Measurements from ENCODE around the gene NAB1.
"Not testable (repeated sequence)": the region's sequence is repeated elsewhere in the genome, so short reads cannot be mapped to it uniquely, and the experiment has no call there.

The NAB1 gene, protein sequence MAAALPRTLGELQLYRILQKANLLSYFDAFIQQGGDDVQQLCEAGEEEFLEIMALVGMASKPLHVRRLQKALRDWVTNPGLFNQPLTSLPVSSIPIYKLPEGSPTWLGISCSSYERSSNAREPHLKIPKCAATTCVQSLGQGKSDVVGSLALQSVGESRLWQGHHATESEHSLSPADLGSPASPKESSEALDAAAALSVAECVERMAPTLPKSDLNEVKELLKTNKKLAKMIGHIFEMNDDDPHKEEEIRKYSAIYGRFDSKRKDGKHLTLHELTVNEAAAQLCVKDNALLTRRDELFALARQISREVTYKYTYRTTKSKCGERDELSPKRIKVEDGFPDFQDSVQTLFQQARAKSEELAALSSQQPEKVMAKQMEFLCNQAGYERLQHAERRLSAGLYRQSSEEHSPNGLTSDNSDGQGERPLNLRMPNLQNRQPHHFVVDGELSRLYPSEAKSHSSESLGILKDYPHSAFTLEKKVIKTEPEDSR

DNA sequence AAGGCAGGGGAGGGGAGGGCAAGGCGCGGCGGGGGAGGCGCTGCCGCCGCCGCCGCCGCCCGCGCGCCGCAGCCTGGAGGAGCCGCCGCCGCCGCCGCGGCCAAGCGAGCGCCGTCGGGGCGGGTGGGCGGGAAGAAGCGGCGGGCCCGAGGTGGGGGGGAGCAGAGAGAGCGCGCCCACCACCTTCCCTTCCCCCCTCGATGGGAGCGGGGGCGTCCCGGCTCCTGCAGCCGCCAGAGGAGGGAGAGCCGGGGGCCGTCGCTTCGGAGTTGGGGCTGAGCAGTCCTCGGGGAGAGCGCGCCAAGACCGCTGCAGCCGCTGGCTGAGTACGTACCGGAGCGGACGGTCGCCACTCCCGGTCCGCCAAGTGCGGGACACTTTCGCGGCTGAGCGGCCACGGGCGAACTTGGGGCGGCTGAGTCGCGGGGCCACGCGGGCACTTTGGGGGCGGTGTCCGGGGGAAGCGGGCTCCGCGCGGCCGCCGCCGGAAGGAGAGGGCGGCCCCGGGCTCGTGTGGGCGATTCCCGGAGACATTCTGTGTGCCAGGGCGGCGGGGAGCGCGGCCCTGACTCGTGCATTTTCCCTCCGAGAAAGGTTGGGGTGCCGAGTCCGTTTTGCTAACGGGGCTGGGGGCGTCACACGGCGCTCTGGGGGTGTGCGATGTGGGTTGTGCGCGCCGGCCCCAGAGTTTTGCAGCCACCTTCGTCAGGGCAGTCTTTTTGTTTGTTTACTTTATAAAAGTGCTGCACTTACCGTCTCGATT, at the start of gene NAB1:
Gene NAB1 (plus strand): TSS at position 49 of the 763 bp plus-strand sequence. CDS start 10,094 bp downstream, outside the sequence.
- DNase-seq: no peak

DNA sequence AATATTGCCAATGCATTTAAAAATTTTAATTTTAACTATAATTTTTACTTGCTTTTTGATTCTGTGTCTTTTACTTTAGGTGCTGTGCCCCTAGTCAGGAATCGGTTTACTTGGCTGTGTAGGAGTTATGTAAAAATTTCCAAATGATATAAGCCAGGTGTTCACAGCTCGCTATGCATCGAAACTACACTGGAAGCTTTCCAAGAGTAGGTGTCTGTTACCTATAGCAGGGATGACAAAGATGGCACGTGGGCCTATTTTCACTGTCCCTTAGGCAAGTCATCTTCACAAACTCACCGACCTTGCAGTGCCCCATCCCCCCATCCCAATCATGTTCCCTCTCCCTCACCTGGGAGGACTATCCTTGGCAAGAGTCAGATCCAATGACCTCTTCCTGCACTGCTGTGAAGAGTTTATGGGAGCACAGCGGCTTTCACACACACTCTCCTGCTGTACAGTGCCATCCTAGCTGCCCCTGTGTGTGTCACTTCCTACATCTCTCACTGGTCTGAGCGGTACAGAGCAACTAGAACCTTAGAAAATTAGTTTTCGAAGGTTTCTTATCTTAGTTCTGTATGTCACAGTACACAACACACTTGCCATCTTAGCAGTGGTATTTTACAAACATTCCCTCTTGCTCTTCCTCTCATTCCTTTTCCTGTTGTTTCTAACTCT, 49.2 kb upstream of the NAB1 start:
- DNase-seq: no peak

DNA sequence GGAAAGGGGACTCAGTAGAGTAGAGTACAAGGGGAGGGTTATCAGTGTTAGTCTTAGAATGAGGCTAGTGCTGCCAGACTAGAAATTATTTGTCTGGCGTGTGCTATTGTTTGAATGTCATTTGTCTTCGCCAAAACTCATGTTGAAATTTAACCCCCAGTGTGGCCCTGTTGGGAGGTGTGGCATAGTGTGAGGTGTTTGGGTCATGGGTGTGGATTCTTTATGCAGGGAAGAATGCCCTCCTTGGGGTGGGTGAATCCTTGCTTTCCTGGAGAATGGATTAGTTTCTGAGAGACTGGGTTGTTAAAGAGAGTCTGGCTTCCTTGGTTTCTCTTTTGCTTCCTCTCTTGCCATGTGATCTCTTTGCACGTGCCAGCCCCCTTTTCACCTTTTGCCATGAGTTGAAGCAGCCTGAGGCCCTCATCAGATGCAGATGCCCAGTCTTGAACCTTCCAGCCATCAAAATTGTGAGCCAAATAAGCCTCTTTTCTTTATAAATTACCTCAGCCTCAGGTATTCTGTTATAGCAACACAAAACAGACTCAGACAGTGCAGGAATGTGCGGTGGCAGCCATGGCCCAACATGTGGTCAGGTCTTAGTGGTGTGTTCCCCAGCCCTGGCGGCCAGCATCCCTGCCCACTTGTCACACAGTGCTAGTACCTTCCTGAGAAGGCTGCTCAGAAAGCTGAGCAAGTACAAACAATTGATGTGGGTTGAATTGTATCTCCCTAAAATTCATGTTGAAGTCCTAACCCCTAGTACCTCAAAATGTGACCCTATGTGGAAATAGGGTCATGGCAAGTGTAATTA, 48.4 kb upstream of the NAB1 start:
- no peak for DNase-seq

DNA sequence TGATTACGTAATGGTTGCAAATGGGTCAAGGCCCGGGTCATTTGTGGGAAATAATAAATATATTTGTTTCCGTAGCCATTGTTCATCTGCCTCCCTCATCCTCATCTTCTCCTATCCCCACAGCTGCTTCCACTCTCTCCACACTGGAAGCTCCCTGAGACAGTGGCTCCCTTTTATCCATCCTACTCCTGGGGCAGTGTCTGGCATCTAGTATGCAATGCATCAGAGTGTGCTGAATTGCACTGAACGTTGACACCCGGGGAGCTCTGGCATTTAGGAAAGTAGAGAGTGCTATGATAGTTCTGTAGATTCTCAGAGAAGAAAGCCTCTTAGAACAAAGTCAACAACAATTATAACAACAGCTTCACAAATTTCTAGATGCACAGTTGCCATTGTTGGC, 45.5 kb upstream of the NAB1 start:
- no peak for DNase-seq

DNA sequence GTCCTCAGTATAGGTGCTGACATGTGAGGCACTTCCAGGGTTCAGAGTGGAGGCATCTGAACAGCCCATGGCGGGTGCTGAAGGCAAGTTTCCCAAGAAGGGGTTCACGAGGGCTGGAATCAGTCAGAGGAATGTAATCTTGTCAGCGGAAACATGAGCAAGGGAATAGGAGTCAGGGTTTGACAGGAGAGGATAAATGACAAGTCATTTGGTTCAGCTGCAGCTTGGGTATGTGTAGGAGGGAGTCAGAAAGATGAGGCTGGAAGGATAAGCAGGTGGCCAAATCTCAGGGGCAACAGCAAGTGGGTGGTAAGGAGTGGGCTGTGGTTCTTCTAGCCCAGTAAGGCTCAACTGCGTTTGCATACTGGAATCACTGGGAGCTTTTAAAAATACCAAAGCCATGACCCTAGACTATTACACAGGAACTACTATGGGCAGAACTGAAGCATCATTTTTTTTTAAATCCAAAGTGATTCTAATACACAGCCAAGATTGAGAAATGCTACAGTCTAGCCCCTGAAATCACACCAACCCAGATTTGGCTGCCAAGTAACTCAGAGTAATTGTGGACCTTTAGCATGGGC, 41.8 kb upstream of the NAB1 start:
- no peak for DNase-seq

DNA sequence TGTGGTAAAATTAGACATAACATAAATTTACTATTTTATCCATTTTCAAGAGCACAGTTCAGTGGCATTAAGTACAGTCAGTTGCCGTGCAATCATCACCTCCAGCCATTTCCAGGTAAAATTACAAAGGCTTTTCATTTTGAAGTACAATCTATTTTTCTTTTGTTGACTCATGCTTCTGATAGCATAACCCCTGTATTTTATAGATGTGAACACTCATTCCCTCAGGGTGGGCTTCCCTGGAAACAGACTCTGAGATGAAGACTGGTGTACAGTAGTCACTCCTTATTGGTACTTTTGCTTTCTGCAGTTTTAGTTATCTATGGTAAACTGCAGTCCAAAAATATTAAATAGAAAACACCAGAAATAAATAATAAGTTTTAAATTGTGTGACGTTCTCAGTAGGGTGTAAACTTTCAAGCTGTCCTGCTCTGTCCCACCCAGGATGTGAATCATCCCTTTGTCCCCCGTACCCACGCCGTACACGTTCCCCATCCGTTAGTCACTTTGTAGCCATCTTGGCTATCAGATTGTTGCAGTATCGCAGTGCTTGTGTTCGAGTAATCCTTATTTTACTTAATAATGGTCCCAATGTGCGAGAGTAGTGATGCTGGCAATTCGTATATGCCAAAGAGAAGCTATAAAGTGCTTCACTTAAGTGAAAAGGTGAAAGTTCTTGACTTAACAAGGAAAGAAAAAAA, 41.1 kb upstream of the NAB1 start:
- peak in 1 of 2 experiments; percentile 45 for DNase-seq

DNA sequence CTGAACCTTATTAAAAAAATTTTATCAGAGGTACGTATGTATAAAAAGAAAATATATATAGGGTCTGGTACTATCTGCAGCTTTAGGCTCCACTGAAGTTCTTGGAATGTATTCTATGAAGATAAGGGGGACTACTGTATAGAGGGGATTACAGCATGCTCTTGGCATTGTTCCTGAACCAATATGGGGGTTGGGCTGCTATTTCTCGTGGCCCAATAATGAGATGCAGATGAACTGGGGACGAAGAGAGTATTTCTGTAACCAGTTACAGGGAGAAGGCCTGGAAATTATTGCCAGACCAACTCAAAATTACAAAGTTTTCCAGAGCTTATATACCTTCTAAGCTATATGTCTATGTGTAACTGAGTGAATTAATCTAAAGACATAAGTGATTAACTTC, 40.0 kb upstream of the NAB1 start:
- DNase-seq: not testable (repeated sequence)

DNA sequence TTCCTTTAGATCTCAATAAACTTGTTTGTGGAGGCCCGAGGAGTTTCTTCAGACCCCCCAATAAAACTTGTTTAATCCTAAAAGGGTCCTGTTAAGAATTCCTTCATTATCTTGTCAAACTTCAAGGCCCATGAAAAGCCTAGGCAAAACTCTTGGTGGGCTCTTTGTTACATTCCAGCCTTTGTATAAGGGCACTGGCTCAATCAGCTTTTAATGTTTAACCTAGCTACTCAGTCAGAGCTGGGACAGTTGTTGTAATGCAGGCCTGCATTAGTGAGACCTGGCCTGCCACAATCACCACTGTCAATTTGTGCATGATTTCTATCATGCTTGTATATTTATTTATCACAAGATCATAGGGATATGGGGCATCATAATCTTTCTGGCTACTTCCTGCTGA, 39.5 kb upstream of the NAB1 start:
- not testable (repeated sequence) for DNase-seq

DNA sequence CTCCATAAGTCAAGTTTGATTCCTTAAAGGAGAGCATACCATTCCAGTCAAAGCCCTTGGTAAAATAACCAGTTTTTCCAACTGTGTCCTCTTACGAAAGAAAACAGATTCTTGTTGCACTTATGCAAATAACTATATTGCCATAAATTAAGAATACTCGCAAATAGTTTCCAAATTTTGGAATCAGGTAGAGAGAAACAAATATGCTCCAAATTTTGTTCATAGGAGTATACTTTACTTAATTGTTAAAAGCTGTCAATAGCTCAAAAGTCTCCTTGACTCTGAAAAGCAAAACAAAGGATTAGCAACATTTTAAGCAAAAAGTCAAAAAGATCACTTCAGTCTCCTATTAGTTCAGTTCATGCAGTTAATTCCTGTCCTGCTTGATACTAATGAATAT, 38.4 kb upstream of the NAB1 start:
- not testable (repeated sequence) for DNase-seq

DNA sequence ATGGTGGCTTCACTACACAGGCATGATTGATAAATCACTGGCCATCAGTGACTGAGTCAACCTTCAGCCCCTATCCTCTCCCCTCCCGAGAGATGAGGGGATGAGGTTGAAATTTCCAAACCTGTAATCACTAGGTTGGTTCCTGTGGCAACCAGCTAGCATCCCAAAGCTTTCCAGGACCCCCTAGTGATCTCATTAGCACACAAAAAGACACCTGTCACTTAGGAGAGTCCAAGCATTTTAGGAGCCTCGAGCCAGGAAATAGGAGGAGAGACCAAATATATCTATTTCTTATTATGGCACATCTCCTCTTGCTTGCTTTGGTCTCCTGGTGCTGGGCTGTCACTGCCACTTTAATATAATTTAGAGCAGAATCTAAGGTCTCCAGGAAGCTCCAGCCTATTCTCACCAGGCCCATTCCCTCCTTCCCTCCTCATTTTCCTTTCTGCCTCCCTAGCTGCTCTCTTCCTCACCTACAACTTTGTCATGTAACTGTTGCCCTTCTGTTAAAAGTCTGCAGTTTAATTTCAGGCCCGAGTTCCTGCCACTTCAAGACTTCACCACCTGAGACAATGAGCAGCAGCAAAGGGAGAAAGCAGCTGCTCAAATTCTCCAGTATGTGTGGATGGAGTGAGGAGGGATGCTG, 33.2 kb upstream of the NAB1 start:
- no peak for DNase-seq

DNA sequence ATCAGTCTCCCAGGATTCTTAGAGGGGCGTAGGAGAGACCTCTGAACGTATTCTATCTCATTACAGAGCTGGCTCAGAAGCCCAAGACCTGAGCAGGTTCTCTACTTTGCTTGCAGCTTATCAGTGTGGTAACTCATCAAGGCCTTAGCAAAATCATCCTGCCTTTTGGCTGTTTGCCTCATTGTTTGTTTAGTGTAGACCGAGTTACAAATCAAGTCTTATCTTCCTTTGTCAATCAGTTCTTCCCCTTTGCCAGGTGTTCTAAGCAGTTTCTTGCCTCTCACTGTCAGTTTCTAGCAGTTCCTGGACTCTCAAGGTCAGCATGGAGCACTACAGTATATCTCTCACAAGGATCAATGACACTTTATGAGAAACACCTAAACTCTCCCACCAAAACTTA, 30.9 kb upstream of the NAB1 start:
- DNase-seq: no peak

DNA sequence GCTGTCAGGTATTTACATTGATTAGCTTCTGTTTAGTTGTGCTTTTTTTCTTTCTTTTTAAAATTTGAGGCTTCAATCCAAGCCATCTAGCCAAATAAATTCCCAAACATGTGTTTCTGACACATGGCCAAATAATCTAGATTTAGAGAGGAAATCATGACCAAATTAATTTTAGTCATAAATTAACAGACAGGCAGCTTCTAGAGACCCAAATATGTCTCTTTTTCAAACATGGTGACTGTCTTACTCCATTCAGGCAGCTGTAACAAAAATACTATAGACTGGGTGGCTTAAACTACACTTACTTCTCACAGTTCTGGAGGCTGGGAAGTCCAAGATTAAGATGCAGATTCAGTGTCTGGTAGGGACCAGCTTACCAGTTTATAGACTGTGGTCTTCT, 23.2 kb upstream of the NAB1 start:
- no peak for DNase-seq

DNA sequence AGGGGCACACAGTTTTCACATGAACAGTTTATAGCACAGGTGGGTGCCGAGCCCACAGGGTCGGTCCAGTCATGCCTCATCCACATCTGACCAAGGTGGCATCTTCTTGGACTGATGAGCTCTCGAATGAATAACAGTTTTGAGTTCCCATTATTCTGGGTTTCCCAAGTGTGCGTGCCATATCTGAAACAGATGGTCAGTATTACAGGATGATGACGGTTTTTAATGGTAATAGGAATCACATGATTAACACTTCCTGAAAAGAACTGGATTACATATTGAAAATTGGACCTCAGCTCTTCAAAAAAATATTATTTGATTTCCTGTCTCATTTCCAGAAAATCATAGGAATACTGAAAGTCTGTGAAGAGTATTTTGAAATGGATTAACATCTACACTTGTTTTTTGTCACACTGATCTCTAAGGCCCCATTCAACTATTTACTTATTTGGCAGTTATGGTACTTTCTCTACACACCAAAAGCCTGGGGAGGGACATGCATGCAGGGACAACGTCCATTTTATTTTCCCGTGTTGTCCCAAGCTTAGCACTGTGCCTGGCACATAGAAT, 22.2 kb upstream of the NAB1 start:
- DNase-seq: no peak

DNA sequence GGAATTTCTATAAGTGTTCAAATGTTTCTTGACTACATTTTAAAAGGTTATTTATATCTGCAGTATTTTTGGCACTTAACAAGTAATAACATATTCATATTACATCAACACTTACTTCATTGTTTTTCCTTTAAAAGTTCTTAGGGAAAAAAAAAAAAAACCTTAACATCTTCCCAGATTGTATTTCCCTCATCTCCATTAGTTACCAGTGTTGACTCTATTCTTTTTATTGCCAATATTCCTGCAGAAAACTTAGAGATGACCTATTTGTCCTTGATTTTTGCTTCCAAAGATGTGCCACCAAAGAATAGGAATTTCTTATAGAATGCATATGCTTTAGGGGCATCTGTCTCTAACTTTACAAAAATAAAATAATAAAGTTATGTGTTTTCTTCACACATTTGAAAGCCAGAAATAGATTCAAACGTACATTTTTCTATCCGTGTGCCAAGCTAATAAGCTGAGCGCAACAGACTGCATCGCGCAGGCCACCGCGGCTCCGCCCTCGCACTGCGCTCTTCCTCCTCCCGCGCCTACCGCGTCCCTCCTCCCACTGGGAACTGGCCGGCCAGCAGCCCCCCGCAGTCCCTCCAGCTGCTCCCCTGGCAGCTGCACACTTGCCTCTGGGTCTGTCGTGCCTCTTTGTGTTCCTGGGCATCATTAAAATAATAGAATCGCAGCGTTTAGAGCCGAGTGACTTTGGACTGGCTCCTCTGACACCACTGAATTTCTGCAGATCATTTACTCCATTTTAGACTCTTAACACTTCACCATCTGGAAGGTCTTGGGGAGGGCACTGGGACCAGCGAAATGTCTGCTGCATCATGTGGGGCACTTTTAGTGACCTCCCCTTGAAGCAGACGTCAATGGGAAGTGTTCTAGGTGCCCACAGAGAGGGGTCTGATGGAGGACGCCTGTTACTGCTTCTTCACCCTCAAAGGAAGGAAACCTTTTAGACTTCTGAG, 21.2 kb upstream of the NAB1 start:
- DNase-seq: no peak

DNA sequence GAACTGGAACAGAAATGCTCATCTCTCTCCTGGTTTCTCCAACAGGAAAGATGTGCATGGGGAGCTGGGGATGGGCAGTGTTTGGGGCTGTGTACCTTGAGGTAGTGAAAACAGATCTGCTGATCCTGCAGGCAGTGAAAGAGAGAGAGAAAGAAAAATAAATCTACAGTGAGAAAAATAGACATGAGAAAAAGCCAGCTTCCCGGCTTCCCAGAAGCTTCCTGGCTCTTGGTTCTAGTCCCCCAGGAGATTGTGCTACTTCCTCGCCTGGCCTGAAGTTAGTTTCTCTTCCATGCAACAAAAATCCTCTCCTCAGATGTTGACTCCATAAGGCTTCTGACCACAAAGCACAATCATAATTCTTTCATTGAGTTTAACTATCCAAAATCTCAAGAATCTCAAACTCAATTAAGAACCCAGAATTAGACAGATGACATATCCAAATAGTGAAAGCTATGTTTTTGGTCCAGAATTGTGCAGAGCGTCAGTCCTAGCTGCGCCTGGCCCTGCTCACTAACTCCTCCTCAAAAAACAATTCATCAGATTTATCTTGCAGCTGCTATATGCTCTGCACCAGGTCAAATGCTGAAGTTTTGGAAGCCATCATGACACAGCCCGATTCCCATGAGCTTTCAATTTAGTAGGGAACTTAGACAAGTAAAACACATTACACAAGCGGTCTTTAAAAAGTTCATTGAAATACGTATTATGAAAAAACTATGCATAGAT, 20.1 kb upstream of the NAB1 start:
- DNase-seq: no peak

DNA sequence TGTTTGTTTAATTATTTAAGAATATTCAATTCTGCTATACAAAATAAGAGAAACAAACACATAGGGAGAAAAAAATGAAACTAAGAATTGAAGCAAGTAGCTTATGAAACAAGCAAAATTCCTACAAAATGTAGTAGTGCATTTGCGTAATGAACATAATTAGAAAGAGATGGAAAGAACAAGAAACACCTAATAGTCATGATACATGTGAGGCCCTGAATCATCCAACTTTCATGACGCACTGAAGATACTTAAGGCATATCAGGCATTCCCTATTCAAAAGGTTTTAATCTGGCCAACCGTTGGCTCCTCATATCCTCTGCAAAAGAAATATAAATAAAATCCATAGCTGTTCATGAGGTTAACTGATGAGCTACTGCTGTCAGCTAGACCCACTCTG, 14.5 kb upstream of the NAB1 start:
- no peak for DNase-seq

DNA sequence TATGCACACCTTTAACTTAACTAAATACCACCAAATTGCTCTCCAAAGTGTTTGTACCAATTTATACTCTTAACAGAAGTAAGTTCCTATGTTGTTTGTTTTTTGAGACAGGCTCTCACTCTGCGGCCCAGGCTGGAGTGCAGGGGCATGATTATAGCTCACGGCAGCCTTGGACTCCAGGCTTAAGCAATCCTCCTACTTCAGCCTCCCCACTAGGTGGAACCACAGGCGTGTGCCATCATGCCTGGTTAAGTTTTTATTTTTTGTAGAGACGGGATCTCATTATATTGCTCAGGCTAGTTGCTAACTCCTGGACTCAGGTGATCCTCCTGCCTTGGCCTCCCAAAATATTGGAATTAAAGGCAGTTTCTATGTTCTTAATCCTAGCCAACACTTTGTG, 13.1 kb upstream of the NAB1 start:
- peak in 1 of 2 experiments; percentile 11 for DNase-seq

DNA sequence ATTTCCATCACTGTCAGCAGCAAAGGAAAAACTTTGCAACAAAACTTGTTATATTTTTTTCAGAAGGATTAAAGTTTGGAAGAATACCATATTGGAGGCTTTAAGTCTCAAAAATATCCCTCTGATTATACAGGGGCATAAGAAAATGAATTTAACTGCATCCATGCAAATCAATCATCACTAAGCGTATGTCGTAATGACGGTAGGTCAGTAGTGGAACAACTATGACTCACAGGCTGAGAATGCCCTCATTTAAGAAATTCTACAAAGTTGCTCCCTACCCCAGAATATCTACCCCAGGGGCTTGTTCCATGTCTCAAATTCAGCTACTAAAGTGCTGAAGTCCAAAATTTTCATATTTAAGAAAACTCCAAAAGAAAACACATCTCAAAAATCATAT, 12.5 kb upstream of the NAB1 start:
- DNase-seq: no peak

DNA sequence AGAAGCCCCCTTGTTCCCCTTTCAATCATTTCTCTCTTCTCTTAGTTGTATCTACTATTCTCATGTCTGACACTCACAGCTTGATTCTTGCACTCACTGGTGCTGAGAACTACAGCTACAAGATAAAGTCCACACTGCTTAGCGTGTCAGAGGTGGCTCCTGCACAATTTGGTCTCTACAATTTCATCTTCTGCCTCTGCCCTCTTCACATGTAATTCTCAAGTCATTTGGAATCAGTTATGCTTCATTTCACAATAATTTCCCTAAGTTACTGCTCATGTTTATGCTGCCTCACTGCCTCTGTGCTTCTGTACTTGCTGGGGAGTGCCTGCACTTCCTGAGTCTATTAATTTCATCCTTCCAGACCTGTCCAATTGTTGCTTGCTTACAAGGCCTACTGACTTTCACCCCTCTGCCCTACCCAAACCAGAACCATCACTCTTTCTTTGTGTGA, 11.6 kb upstream of the NAB1 start:
- no peak for DNase-seq

All from SW 1271 (cell line).